Cardiac ventricle fibroblast (primary cell): ENCODE data around the gene ARSJ. TPM values are rescaled to one million over a fixed set of nuclear protein-coding genes. Genes with fewer than 3 reads are reported as not detected.

Experiments
- total RNA-seq: library from RNA; depleted of rRNA; stranded (reverse); fragments of >200 nt; gene quantifications from 2 replicates; pipeline ENCODE4 v1.2.3, GENCODE V29; 2015

ARSJ gene
- 16.2 and 19.9 TPM in 2 replicates for total RNA-seq

DNA sequence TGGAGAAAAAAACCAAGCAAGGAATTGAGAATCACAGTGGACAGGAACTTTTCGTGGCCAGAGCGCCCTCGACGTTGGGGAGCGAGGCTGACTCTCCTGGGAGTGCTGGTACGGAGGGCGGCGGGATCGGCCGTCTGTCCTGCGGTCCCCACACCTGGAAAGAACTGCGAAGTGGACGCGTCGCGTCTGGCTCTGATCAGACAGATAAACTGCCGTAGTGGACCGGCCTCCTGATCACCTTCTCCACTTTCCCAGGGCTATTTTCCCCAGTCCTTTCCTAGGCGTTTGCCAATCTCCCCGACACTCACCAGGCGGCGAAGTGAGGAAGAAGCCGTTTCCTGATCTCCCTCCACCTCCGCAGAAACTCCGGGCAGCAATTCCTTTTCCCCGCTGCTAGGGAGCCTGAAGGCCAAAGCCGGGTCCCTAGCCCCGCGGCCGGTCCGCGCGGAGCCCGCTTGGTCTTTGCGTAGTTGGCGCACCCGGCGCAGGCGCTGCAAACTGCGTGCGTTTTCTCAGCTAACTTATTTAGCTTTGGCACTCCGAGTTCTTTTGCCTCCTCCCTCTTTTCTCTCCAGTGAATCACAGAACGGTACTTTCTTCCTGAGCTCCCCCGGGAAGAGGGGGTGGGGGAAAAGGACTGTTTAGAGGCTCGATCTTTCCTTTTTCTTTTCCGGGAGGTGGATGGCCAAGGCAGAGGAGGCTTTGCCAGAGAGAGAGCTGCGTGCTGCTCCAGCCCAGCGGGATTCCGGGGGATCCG is at the start of gene ARSJ:
Gene ARSJ, minus strand, starts transcription at position 500 of the 757 bp plus-strand sequence. CDS start 813 bp downstream, outside the sequence.

Other genes with a start within 250 kb of the ARSJ start
- 198 and 218 TPM in 2 replicates for gene CAMK2D, start 217.9 kb downstream of the ARSJ start, total RNA-seq